Measurements from ENCODE around the gene JAKMIP3. TPM values are rescaled to one million over a fixed set of nuclear protein-coding genes. Genes with fewer than 3 reads are reported as not detected.

The JAKMIP3 gene
- total RNA-seq, 1 experiment from 2014 or later = 0.17 TPM

- no peak overlapping the region for H3K9ac ChIP-seq (ENCODE audit: low read length)
- no peak overlapping the region for H3K4me3 ChIP-seq (replicated peaks in 1 of 2; ENCODE audit: low read depth in 1 of 2, low read length in 2 of 2)
- no peak overlapping the region for H3K4me2 ChIP-seq (ENCODE audit: low read length)
- DNase-seq (ENCODE audit: low read depth, low spot score) = no peak
- H3K9me3 ChIP-seq (ENCODE audit: control insufficient read depth in 1 of 2, insufficient read depth in 1 of 2, low read depth in 1 of 2, low read length in 2 of 2) = no peaks in the 10 kb centered on the region
- H3K27ac ChIP-seq (ENCODE audit: low read depth, low read length) = no peak overlapping the region
- intact Hi-C loops (cut with micrococcal nuclease) = no loop called here
- no peaks in the 10 kb centered on the region for H3K79me2 ChIP-seq (ENCODE audit: insufficient read depth, low read length)
- TF ChIP-seq MAX (IDR thresholded peaks at IDR 0.05) (no peak), ATF3 (IDR thresholded peaks at IDR 0.05) (no peak)
- H3K4me1 ChIP-seq (ENCODE audit: control insufficient read depth in 1 of 2, insufficient read depth in 2 of 2, low read length in 2 of 2) = no peaks in the 10 kb centered on the region
- no peaks in the 10 kb centered on the region for H4K20me1 ChIP-seq (ENCODE audit: insufficient read depth)
- no peak overlapping the region for H2AFZ ChIP-seq (ENCODE audit: low read depth, low read length, poor library complexity, severe bottlenecking)
- no peaks in the 10 kb centered on the region for H3K27me3 ChIP-seq (ENCODE audit: insufficient read depth, low read length)
- CTCF ChIA-PET = no interaction called here
- RAD21 ChIA-PET (ENCODE audit: low non-redundant PET in 1 of 2, low total read pairs in 2 of 2, uncharacterized antibody in 2 of 2, unreplicated experiment in 2 of 2) = no interaction called here
- H3K36me3 ChIP-seq (ENCODE audit: control insufficient read depth in 1 of 2, insufficient read depth in 2 of 2, low read length in 2 of 2) = no peaks in the 10 kb centered on the region
- BruUV-seq (replicated peaks) = no TSS peak
- ATAC-seq = no peak
- no peaks in the 10 kb centered on the region for H3K9me2 ChIP-seq (ENCODE audit: insufficient read depth)
- POLR2A ChIA-PET = no interaction called here
Measured at GRCh38 chr10:132033632-132034031, 32.1 kb upstream of the JAKMIP3 start.

GRCh38 chr10:132035476-132035875 lies 30.3 kb upstream of the JAKMIP3 start:
- no peak overlapping the region for H3K27ac ChIP-seq (ENCODE audit: low read depth, low read length)
- H4K20me1 ChIP-seq (ENCODE audit: insufficient read depth) = no peaks in the 10 kb centered on the region
- no peaks in the 10 kb centered on the region for H3K9me3 ChIP-seq (ENCODE audit: control insufficient read depth in 1 of 2, insufficient read depth in 1 of 2, low read depth in 1 of 2, low read length in 2 of 2)
- H3K4me3 ChIP-seq (replicated peaks in 1 of 2; ENCODE audit: low read depth in 1 of 2, low read length in 2 of 2) = no peak overlapping the region
- RAD21 ChIA-PET (ENCODE audit: low non-redundant PET in 1 of 2, low total read pairs in 2 of 2, uncharacterized antibody in 2 of 2, unreplicated experiment in 2 of 2) = no interaction called here
- TF ChIP-seq ZFX (IDR thresholded peaks at IDR 0.05) (no peak), EZH2 (IDR thresholded peaks at IDR 0.05) (no peak), REST (IDR thresholded peaks at IDR 0.05; ENCODE audit: low read depth) (no peak), YY1 (IDR thresholded peaks at IDR 0.05; ENCODE audit: extremely low read depth, insufficient replicate concordance, low read depth, low read length) (no peak), JUND (IDR thresholded peaks at IDR 0.05) (no peak), SIN3A (IDR thresholded peaks at IDR 0.05; ENCODE audit: low read depth) (no peak), SRF (IDR thresholded peaks at IDR 0.05; ENCODE audit: low read depth) (no peak), SP1 (IDR thresholded peaks at IDR 0.05; ENCODE audit: low read depth) (no peak), TCF7L2 (IDR thresholded peaks at IDR 0.05; ENCODE audit: borderline replicate concordance, extremely low read depth, insufficient read depth, insufficient read length) (no peak), CEBPB (IDR thresholded peaks at IDR 0.05; ENCODE audit: low read depth) (no peak), ELF1 (IDR thresholded peaks at IDR 0.05; ENCODE audit: borderline replicate concordance, low read depth) (no peak), FOSL1 (IDR thresholded peaks at IDR 0.05; ENCODE audit: low read depth) (no peak)
- no peaks in the 10 kb centered on the region for H3K79me2 ChIP-seq (ENCODE audit: insufficient read depth, low read length)
- BruUV-seq (replicated peaks) = no TSS peak
- H3K9ac ChIP-seq (ENCODE audit: low read length) = no peak overlapping the region
- no peak overlapping the region for H3K4me2 ChIP-seq (ENCODE audit: low read length)
- no peaks in the 10 kb centered on the region for H3K27me3 ChIP-seq (ENCODE audit: insufficient read depth, low read length)
- H3K36me3 ChIP-seq (ENCODE audit: control insufficient read depth in 1 of 2, insufficient read depth in 2 of 2, low read length in 2 of 2) = no peaks in the 10 kb centered on the region
- no peaks in the 10 kb centered on the region for H3K4me1 ChIP-seq (ENCODE audit: control insufficient read depth in 1 of 2, insufficient read depth in 2 of 2, low read length in 2 of 2)
- CTCF ChIA-PET = no interaction called here
- POLR2A ChIA-PET = no interaction called here
- no peaks in the 10 kb centered on the region for H3K9me2 ChIP-seq (ENCODE audit: insufficient read depth)
- no peak for ATAC-seq
- H2AFZ ChIP-seq (ENCODE audit: low read depth, low read length, poor library complexity, severe bottlenecking) = no peak overlapping the region
- DNase-seq (ENCODE audit: low read depth, low spot score) = no peak
- intact Hi-C loops (cut with micrococcal nuclease) = no loop called here
